GM18499 (cell line): Measurements from ENCODE around the gene SUCNR1.

Experiments used
- ATAC-seq: cut with Tn5 transposase; IDR thresholded peaks from one replicate; pipeline ENCODE4 v1.9.1; 2021; ENCODE audit warnings: moderate number of reproducible peaks; ENCODE audit not compliant: insufficient read depth, unreplicated experiment

Gene SUCNR1

GRCh38 chr3:151899996-151900395 lies 26.6 kb downstream of the SUCNR1 start:
- ATAC-seq, result no peak

- no peak for ATAC-seq
Observed at GRCh38 chr3:151900460-151900859, 27.0 kb downstream of the SUCNR1 start.

GRCh38 chr3:151900884-151901643 lies 27.6 kb downstream of the SUCNR1 start:
- ATAC-seq, result no peak

GRCh38 chr3:151901644-151902285 lies 28.3 kb downstream of the SUCNR1 start:
- no peak for ATAC-seq

GRCh38 chr3:151903501-151903991 lies 30.1 kb downstream of the SUCNR1 start:
- ATAC-seq, result no peak

DNA sequence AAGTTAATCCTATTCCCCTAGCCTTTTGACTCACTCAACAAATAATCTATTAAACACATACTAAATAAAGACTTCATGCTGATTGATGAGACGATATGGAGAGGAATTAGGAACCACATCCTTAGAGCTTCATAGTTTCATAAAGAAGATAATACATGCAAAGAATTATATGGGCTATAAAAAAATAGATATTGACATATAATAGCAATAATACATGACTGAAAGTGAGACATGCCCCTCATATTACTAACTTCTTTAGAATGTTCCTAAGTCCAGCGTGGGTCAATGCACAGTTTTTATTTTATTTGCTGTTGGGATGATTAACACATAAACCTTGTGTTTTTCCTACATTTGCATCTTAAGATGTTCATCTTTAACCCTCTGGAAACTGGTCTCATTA lies 32.2 kb downstream of the SUCNR1 start:
- no peak for ATAC-seq

- no peak for ATAC-seq
Observed at GRCh38 chr3:151906751-151907150, 33.3 kb downstream of the SUCNR1 start.

DNA sequence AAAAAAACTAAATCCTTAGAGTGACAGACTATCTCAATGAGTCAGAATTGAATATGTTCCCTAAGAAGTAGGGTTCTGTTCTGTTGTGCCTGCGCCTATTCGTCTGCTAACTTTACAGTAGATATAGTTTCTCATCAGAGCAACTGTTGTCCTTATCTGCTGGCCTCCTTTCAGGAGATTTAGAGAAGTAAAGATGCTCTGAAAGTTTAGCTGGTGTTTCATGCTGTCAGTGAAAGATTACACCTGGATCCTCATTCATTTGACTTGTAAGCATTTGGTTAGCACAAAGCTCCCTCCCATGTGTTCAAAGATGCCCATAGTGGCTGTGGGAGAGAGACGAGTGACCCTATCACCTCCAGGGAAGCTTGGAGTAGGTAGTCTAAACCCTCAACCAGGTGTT lies 35.0 kb downstream of the SUCNR1 start:
- ATAC-seq, result no peak

GRCh38 chr3:151909681-151910405 lies 36.4 kb downstream of the SUCNR1 start:
- ATAC-seq, result no peak

GRCh38 chr3:151911462-151911861 lies 38.0 kb downstream of the SUCNR1 start:
- ATAC-seq, result no peak

DNA sequence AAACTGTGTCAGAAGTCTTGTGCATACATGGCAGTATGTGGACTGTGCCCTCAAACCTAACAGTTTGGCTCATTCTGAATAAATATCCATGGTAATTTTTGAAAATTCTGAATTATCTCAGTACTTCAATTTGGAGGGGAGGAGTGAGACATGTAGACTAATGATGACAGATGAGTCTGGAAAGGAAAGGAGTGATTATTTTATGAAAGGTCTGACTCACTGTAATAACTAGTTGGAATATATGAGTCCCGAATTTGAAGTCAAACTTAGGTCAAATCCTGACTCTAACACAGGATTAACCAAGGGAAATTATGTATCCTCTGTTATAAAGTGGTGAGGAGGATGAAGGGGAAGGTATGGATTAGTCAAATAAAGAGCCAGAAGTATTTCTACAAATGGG lies 38.6 kb downstream of the SUCNR1 start:
- no peak for ATAC-seq

DNA sequence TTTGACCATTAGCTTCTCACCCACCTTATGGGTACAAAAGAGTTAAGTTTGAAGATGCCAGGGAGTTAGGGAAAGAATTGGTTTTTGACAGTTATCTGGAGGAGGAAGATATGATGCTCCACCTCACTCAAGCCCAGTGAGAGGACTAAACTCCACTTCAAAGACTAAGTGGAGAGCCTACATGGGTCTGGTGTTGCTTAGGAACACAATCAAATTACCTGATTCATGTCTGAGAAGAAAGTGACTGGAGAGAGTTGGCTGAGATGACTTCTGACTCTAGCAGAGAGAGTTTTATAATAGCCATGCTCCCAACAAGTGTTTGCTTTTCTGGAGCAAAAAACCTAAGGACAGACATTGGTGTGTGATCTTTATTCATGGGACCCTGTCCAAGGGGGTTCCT lies 43.3 kb downstream of the SUCNR1 start:
- ATAC-seq, result no peak

DNA sequence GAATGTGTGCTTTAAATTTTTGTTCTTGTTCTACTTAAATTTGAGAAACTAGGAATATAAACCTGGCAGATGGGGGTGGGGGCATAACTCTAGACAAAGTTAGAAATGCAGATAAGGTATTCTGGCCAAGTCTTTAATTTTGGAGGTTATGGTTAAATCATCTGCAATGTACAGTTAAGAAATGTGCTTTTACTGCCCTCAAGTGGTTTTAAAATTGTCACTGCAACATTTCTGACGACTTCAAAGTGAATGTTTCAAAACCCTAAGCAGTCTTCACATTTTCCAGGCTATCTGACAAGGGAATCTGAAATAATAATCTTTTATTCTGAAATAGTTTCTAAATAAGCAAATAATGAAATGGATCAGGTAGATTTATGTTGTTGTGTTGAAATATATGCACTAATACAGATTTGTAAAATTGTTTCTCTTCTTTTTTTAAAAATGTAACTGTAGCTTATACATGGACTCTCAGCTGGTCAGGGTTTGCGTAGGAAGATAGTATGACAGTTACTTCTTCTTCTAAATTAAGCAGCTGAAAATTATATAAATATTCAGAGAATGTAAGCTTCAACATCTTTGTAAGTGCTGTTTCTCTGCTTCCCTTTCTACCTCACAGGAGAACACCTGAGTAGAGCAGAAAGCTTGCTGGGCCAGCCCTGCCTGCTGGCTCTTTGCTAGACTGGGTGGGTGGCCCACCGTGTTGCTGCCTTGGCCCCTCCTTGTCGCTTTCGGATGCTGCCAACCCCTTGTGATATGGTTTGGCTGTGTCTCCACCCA lies 45.0 kb downstream of the SUCNR1 start:
- ATAC-seq, result no peak

- no peak for ATAC-seq
Observed at GRCh38 chr3:151919030-151919328, 45.5 kb downstream of the SUCNR1 start.

- ATAC-seq, result no peak
Observed at GRCh38 chr3:151919446-151919845, 46.0 kb downstream of the SUCNR1 start.

GRCh38 chr3:151923901-151924300 lies 50.5 kb downstream of the SUCNR1 start:
- no peak for ATAC-seq

DNA sequence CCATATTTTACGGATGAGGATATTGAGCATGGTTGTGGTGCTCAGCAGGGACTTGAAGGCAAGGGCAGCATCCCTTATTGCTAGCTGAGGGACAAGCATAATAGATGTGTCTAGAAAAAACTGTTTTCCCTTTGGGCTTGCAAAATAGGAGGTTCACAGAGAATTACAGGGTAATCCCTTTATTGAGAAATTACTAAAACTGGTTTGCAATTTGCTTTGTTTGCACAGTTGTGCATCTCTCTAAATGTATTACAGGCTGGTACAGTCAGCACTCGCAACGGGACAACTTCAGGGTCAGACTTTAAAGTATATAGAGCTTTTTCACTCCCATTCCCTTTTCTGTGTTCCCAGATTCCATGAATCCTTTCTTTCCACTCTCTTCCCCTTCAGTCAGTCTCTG lies 51.3 kb downstream of the SUCNR1 start:
- no peak for ATAC-seq

DNA sequence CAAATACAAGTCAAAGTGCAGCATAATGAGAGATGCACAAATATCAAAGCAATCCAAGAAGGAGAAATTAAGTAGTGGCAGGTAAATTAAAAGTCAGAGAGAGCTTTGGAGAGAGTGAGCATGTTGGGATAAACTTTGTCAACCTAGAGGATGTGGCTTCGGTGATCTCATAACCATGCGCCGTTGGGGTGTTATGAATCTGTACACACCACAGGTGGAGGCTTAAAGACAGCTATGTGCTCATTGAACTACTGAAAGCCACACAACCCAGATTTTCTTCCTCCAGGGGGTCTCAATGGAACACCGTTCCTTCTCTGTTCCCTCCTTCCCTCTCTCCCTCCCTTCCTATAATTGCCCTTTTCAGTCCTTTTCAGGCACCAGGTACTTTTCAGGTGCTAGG lies 52.0 kb downstream of the SUCNR1 start:
- no peak for ATAC-seq

DNA sequence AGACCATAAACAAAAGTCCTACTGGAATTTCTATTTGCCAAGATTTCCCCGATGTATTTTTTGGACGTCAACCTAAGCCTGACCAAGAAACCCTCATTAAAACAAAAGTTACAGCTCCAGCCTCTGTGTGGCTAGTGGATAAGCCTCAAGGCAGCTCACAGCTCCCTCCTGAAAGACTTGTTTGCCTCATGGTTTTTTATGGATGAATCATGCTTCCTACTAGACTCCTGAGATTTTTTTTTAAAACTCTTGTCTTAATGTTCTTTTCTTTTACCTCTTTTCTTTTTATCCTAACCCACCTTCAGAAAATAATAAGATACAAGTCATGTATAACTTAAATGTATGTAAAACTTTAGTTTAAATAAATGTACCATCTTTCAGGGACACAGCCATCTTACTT lies 52.4 kb downstream of the SUCNR1 start:
- ATAC-seq, result no peak

DNA sequence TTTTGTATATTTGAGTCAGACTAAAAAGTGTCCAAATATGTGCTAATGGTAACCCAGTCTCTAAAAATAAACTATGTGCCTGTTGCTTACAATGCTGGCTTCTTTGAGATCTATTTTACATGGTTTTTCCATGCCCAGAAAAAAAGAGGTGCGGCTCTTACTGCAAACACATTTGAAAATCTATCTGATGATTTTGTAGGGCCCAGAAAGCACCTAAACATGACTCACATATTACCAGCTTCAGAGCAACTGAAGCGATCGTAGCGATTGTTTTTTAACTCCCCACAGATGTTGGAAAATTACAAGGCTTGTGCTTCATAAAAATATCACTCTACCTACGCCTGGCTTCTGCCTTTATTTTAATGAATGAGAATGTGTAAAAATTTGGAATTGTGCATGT lies 53.5 kb downstream of the SUCNR1 start:
- ATAC-seq, result no peak
